A673 (cell line): ENCODE results near the gene SLC6A14.

Experiments
- EZH2 ChIP-seq: fragments of 200-600 bp; sonication (generic); IDR thresholded peaks from 2 replicates; pipeline ENCODE4 v1.6.1; 2017; ENCODE audit warnings: borderline replicate concordance, low read depth, mild to moderate bottlenecking, mixed read lengths, antibody characterized with exemption, low read length; ENCODE audit not compliant: poor library complexity, severe bottlenecking
- TF ChIP-seq, protein P1 (sequence below): fragments of 300-800, 200-600 bp; sonication (generic); conservative IDR thresholded peaks from 2 replicates; pipeline ENCODE4 v1.5.1; 2017; ENCODE audit warnings: low read depth, mild to moderate bottlenecking, antibody characterized with exemption, low read length, moderate library complexity, mixed read lengths

GRCh38 chrX:116395752-116396151 is 40.7 kb upstream of the SLC6A14 start:
- TF ChIP-seq, protein P1, sequence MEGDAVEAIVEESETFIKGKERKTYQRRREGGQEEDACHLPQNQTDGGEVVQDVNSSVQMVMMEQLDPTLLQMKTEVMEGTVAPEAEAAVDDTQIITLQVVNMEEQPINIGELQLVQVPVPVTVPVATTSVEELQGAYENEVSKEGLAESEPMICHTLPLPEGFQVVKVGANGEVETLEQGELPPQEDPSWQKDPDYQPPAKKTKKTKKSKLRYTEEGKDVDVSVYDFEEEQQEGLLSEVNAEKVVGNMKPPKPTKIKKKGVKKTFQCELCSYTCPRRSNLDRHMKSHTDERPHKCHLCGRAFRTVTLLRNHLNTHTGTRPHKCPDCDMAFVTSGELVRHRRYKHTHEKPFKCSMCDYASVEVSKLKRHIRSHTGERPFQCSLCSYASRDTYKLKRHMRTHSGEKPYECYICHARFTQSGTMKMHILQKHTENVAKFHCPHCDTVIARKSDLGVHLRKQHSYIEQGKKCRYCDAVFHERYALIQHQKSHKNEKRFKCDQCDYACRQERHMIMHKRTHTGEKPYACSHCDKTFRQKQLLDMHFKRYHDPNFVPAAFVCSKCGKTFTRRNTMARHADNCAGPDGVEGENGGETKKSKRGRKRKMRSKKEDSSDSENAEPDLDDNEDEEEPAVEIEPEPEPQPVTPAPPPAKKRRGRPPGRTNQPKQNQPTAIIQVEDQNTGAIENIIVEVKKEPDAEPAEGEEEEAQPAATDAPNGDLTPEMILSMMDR = no peak
- no peak for TF ChIP-seq EZH2
